ENCODE data around the gene RPS27. TPM values are rescaled to one million over a fixed set of nuclear protein-coding genes. Genes with fewer than 3 reads are reported as not detected.
A peak's percentile ranks its signal among the peaks of the same experiment; 100 is the strongest.

Gene RPS27
- total and polyA plus RNA-seq, 2 of the 13 experiments (the other 11 are each of a cell fraction or from before 2014, with no cell fraction given) = 3,737 to 9,964 TPM

DNA sequence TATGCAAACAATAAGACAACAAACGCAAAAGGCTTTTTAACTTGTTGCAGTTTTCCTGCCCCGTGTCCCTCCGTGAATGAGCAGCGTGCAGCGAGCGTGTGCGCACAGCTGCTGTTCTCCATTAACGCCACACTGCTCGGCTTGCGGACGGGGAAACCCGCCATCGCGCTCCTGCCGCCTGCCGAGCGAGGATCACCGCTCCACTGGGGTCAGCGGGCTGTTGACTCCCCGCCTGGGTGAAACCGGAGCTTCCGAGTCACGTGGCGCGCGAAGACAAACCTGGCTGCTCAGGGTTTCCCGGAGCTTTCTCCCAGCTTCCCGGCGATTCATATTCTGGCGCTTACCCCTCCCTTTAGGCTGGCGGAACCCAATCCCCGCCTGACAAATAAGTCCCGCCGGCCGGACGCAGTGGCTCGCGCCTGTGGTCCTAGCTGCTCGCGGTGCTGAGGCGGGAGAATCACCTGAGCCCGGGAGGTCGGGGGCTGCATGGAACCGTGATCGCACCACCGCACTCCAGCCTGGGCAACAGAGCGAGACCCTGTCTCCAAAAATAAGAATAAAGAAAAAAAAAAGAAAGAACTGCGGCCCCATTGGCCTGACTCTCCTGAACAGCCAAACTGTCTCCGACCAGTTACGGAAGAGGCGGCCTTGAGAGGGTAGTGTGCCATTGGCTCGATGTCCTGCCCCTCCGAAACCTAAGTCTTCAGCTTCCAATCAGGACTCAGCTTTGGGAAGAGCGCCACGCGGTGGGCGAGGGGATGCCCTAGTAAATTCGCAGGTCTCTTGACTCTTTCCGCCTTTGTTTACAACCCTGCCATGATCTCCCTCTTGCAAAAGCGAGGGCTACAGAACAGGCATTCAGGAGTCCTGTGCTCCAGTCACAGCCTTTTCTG lies 23.2 kb upstream of the RPS27 start, which contains the start of gene CREB3L4 (continued):
- TF ChIP-seq, protein P1, sequence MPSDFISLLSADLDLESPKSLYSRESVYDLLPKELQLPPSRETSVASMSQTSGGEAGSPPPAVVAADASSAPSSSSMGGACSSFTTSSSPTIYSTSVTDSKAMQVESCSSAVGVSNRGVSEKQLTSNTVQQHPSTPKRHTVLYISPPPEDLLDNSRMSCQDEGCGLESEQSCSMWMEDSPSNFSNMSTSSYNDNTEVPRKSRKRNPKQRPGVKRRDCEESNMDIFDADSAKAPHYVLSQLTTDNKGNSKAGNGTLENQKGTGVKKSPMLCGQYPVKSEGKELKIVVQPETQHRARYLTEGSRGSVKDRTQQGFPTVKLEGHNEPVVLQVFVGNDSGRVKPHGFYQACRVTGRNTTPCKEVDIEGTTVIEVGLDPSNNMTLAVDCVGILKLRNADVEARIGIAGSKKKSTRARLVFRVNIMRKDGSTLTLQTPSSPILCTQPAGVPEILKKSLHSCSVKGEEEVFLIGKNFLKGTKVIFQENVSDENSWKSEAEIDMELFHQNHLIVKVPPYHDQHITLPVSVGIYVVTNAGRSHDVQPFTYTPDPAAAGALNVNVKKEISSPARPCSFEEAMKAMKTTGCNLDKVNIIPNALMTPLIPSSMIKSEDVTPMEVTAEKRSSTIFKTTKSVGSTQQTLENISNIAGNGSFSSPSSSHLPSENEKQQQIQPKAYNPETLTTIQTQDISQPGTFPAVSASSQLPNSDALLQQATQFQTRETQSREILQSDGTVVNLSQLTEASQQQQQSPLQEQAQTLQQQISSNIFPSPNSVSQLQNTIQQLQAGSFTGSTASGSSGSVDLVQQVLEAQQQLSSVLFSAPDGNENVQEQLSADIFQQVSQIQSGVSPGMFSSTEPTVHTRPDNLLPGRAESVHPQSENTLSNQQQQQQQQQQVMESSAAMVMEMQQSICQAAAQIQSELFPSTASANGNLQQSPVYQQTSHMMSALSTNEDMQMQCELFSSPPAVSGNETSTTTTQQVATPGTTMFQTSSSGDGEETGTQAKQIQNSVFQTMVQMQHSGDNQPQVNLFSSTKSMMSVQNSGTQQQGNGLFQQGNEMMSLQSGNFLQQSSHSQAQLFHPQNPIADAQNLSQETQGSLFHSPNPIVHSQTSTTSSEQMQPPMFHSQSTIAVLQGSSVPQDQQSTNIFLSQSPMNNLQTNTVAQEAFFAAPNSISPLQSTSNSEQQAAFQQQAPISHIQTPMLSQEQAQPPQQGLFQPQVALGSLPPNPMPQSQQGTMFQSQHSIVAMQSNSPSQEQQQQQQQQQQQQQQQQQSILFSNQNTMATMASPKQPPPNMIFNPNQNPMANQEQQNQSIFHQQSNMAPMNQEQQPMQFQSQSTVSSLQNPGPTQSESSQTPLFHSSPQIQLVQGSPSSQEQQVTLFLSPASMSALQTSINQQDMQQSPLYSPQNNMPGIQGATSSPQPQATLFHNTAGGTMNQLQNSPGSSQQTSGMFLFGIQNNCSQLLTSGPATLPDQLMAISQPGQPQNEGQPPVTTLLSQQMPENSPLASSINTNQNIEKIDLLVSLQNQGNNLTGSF (CRISPR knock-in tag; IDR thresholded peaks at IDR 0.05) = 0 out of 2 replicates have a peak, but pooled peaks have one; percentile 29
- TF ChIP-seq, protein P2, sequence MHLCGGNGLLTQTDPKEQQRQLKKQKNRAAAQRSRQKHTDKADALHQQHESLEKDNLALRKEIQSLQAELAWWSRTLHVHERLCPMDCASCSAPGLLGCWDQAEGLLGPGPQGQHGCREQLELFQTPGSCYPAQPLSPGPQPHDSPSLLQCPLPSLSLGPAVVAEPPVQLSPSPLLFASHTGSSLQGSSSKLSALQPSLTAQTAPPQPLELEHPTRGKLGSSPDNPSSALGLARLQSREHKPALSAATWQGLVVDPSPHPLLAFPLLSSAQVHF (CRISPR knock-in tag; IDR thresholded peaks at IDR 0.05) = no peak; the same call in 1 of the 2 replicates
- TF ChIP-seq, protein P3, sequence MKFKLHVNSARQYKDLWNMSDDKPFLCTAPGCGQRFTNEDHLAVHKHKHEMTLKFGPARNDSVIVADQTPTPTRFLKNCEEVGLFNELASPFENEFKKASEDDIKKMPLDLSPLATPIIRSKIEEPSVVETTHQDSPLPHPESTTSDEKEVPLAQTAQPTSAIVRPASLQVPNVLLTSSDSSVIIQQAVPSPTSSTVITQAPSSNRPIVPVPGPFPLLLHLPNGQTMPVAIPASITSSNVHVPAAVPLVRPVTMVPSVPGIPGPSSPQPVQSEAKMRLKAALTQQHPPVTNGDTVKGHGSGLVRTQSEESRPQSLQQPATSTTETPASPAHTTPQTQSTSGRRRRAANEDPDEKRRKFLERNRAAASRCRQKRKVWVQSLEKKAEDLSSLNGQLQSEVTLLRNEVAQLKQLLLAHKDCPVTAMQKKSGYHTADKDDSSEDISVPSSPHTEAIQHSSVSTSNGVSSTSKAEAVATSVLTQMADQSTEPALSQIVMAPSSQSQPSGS (CRISPR knock-in tag; IDR thresholded peaks at IDR 0.05) = no peak
- no peak for TF ChIP-seq ZNF775 (CRISPR knock-in tag; IDR thresholded peaks at IDR 0.05; ENCODE audit: borderline replicate concordance)
- TF ChIP-seq HNRNPK (IDR thresholded peaks at IDR 0.05; ENCODE audit: low read depth, low read length, poor library complexity, severe bottlenecking) = no peak
- peak; percentile 92 for TF ChIP-seq BORCS8-MEF2B (CRISPR knock-in tag; IDR thresholded peaks at IDR 0.05)
- TF ChIP-seq ZNF318 (CRISPR knock-in tag; IDR thresholded peaks at IDR 0.05) = peak; percentile 46; the same call in 1 of the 2 replicates
- TF ChIP-seq GATA4 (IDR thresholded peaks at IDR 0.05; ENCODE audit: borderline replicate concordance, low read depth) = peak; percentile 20; the same call in 1 of the 2 replicates
- peak; percentile 93; the same call in 1 of the 2 replicates for TF ChIP-seq ZNF558 (CRISPR knock-in tag; IDR thresholded peaks at IDR 0.05; ENCODE audit: borderline replicate concordance)
- TF ChIP-seq THAP7 (CRISPR knock-in tag; IDR thresholded peaks at IDR 0.05) = peak; percentile 68
